Ascending aorta (tissue), 2 donors: ENCODE results near the gene NOL9. TPM values are rescaled to one million over a fixed set of nuclear protein-coding genes. Genes with fewer than 3 reads are reported as not detected.

ENCODE experiments used
- DNase-seq, 2 donors: peaks; one replicate each; pipeline ENCODE4 v3.0.0-alpha.2; 2019; ENCODE audit warnings: low spot score in 2 of 2
- H3K27ac ChIP-seq, 2 donors: fragments of 200-600 bp; sonication (generic); one replicate each; pipeline ENCODE4 v1.5.1; 2016 to 2017; ENCODE audit warnings: mild to moderate bottlenecking in 1 of 2
- H3K27me3 ChIP-seq: fragments of 200-600 bp; sonication (generic); one replicate; pipeline ENCODE4 v1.5.1; 2017
- H3K36me3 ChIP-seq, 2 donors: fragments of 200-600 bp; sonication (generic); one replicate each; pipeline ENCODE4 v1.5.1; 2016
- H3K4me1 ChIP-seq, 2 donors: fragments of 200-600 bp; sonication (generic); one replicate each; pipeline ENCODE4 v1.5.1; 2016 to 2017; ENCODE audit warnings: mild to moderate bottlenecking in 1 of 2
- H3K4me3 ChIP-seq, 2 donors: fragments of 200-600 bp; sonication (generic); one replicate each; pipeline ENCODE4 v1.5.1; 2016 to 2017; ENCODE audit warnings: mild to moderate bottlenecking in 1 of 2
- H3K9me3 ChIP-seq, 2 donors: fragments of 200-600 bp; sonication (generic); one replicate each; pipeline ENCODE4 v1.5.1; 2016
- CTCF ChIP-seq, 3 experiments: fragments of 200-600 bp in 2 of 3; fragments of 450-650 bp in 1 of 3; sonication (generic) in 2 of 3; IDR thresholded peaks; one replicate each; pipeline ENCODE4 v1.5.1; 2016 to 2019; ENCODE audit warnings: antibody characterized with exemption in 3 of 3, mild to moderate bottlenecking in 1 of 3, moderate library complexity in 1 of 3
- intact Hi-C: fragments of 100-400 bp; cut with DNase I; formaldehyde crosslinking; loops from one replicate; pipeline ENCODE4 v1.15.1; 2023
- total RNA-seq: library from RNA; depleted of rRNA; stranded (reverse); fragments of >200 nt; gene quantifications from one replicate; pipeline ENCODE4 v1.1.0, GENCODE V29; 2016

Gene NOL9
- total RNA-seq, 1 donor from 2014 or later: 31.0 TPM

- no peak for TF ChIP-seq CTCF (IDR thresholded peaks at IDR 0.05)
- Histone ChIP-seq H3K9me3 (no peaks in the 10 kb centered on the region), H3K27me3 (no peaks in the 10 kb centered on the region), H3K4me3 (no peak overlapping the region), H3K36me3 (peaks cover 12 to 52% of the 10 kb centered on the region in 2 donors), H3K27ac (no peak overlapping the region), H3K4me1 (no peaks in the 10 kb centered on the region)
- intact Hi-C loops: no loop called here
- DNase-seq: no peak
These were observed 80.1 kb downstream of the NOL9 start for GRCh38 chr1:6473974-6474814.

- no peak for TF ChIP-seq CTCF (IDR thresholded peaks at IDR 0.05)
- Histone ChIP-seq H3K27ac (no peak overlapping the region), H3K36me3 (peaks cover 16 to 63% of the 10 kb centered on the region in 2 donors), H3K9me3 (no peaks in the 10 kb centered on the region), H3K4me1 (no peaks in the 10 kb centered on the region), H3K27me3 (no peaks in the 10 kb centered on the region), H3K4me3 (no peak overlapping the region)
- intact Hi-C loops: no loop called here
- no peak for DNase-seq
These were observed 81.2 kb downstream of the NOL9 start for GRCh38 chr1:6473156-6473555.

GRCh38 chr1:6472391-6472790 lies 81.9 kb downstream of the NOL9 start:
- no peak overlapping the region for H3K27ac ChIP-seq
- no peak for TF ChIP-seq CTCF (IDR thresholded peaks at IDR 0.05)

GRCh38 chr1:6471970-6472368 lies 82.3 kb downstream of the NOL9 start:
- TF ChIP-seq CTCF (IDR thresholded peaks at IDR 0.05): no peak
- Histone ChIP-seq H3K27ac (no peak overlapping the region), H3K4me3 (no peak overlapping the region), H3K4me1 (no peaks in the 10 kb centered on the region), H3K27me3 (no peaks in the 10 kb centered on the region), H3K36me3 (peaks cover 16 to 67% of the 10 kb centered on the region in 2 donors), H3K9me3 (no peaks in the 10 kb centered on the region)
- DNase-seq: no peak
- intact Hi-C loops: no loop called here

More at GRCh38 chr1:6472391-6472790, 81.9 kb downstream of the NOL9 start:
- no peaks in the 10 kb centered on the region for H3K27me3 ChIP-seq
- H3K9me3 ChIP-seq: no peaks in the 10 kb centered on the region
- H3K4me1 ChIP-seq: no peaks in the 10 kb centered on the region
- H3K4me3 ChIP-seq: no peak overlapping the region
- H3K36me3 ChIP-seq: peaks cover 16 to 70% of the 10 kb centered on the region in 2 donors
- intact Hi-C loops: no loop called here
- no peak for DNase-seq

Other genes with a start within 250 kb of the NOL9 start
- gene ACOT7, start 160.7 kb downstream of the NOL9 start, total RNA-seq: 16.1 TPM
- gene HES2, start 134.6 kb downstream of the NOL9 start, total RNA-seq: not detected
- 2.2 TPM for gene ESPN, start 129.7 kb downstream of the NOL9 start, total RNA-seq
- gene TNFRSF25, start 88.3 kb downstream of the NOL9 start, total RNA-seq: 18.0 TPM
- gene PLEKHG5, start 62.8 kb downstream of the NOL9 start, total RNA-seq: 11.4 TPM
- not detected for gene TAS1R1, start 794 bp upstream of the NOL9 start, total RNA-seq
- gene ZBTB48, start 25.5 kb upstream of the NOL9 start, total RNA-seq: 106 TPM
- gene KLHL21, start 48.4 kb upstream of the NOL9 start, total RNA-seq: 147 TPM
- gene PHF13, start 59.2 kb upstream of the NOL9 start, total RNA-seq: 1.5 TPM
- 9.3 TPM for gene THAP3, start 70.4 kb upstream of the NOL9 start, total RNA-seq
- gene DNAJC11, start 147.3 kb upstream of the NOL9 start, total RNA-seq: 12.9 TPM
- 53.3 TPM for gene CAMTA1, start 230.9 kb upstream of the NOL9 start, total RNA-seq